GM19043 (cell line): ENCODE results near the gene FHOD1.

Source experiments
- ATAC-seq: cut with Tn5 transposase; IDR thresholded peaks from one replicate; pipeline ENCODE4 v1.9.1; 2021; ENCODE audit warnings: low read depth; ENCODE audit not compliant: unreplicated experiment

Gene FHOD1

GRCh38 chr16:67210069-67210937, 37.0 kb downstream of the FHOD1 start:
- no peak for ATAC-seq

- ATAC-seq: no peak
Measured at GRCh38 chr16:67209565-67209964, 37.7 kb downstream of the FHOD1 start.

- ATAC-seq: no peak
Measured at GRCh38 chr16:67208154-67208896, 39.0 kb downstream of the FHOD1 start.

- ATAC-seq: no peak
Measured at GRCh38 chr16:67207249-67208091, 39.8 kb downstream of the FHOD1 start.

GRCh38 chr16:67206838-67207248, 40.4 kb downstream of the FHOD1 start:
- no peak for ATAC-seq

GRCh38 chr16:67206129-67206837, 41.0 kb downstream of the FHOD1 start:
- no peak for ATAC-seq

- ATAC-seq: no peak
Measured at GRCh38 chr16:67204076-67204475, 43.2 kb downstream of the FHOD1 start.

GRCh38 chr16:67202956-67203493, 44.3 kb downstream of the FHOD1 start:
- ATAC-seq: no peak

- no peak for ATAC-seq
Measured at GRCh38 chr16:67202426-67202825, 44.9 kb downstream of the FHOD1 start.

- no peak for ATAC-seq
Measured at GRCh38 chr16:67201411-67202345, 45.6 kb downstream of the FHOD1 start.

GRCh38 chr16:67200491-67200890, 46.8 kb downstream of the FHOD1 start:
- ATAC-seq: no peak

GRCh38 chr16:67199808-67200198, 47.5 kb downstream of the FHOD1 start:
- ATAC-seq: no peak

- ATAC-seq: no peak
Measured at GRCh38 chr16:67199011-67199807, 48.1 kb downstream of the FHOD1 start, which contains the start of gene ELMO3. TSS of gene ELMO3 (plus strand) at chr16:67199131. CDS start at chr16:67199327, 196 bp downstream.

GRCh38 chr16:67198238-67198734, 49.0 kb downstream of the FHOD1 start:
- no peak for ATAC-seq

- ATAC-seq: no peak
Measured at GRCh38 chr16:67197704-67198103, 49.6 kb downstream of the FHOD1 start.

- no peak for ATAC-seq
Measured at GRCh38 chr16:67196881-67197280, 50.4 kb downstream of the FHOD1 start.

GRCh38 chr16:67195676-67196075, 51.6 kb downstream of the FHOD1 start:
- no peak for ATAC-seq

- ATAC-seq: no peak
Measured at GRCh38 chr16:67194260-67194659, 53.0 kb downstream of the FHOD1 start.
